RKO (cell line): Measurements from ENCODE around the gene SMAD3.

Experiments used
- DNase-seq: peaks from one replicate; pipeline ENCODE4 v3.0.0-alpha.2; 2016; ENCODE audit warnings: low spot score

SMAD3 gene

DNA sequence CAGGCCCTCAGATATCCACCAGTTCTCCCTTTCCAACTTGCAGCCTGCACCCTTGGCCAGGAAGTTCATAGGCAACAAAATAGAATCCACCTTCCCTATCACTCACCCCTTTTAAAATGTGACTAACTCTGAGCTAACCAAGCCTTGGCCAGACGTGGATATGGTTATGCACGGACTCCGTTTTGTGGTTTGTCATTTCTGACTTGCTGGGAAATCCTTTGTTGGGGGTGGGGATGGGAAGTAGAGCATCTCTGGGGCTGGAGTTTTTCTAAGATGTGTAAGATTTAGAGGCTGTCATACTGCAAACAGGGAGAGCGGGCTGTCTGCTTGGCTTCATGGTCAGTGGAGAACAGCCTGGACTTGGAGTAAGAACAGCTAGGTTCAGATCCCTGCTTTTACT, 62.6 kb downstream of the SMAD3 start:
- peak; percentile 93 for DNase-seq

DNA sequence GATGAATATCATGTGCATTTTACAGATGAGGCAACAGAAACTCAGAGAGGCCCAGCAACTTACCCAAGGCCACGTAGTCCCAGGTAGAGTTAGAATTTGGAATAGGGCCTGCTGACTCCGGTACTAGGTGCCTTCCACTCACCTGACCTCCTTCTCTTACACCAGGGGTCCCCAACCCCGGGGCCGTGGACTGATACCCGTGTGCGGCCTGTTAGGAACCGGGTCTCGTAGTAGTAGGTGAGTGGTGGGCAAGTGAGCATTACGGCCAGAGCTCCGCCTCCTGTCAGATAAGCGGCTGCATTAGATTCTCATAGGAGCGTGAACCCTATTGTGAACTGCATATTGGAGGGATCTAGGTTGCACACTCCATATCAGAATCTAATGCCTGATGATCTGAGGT, 64.8 kb downstream of the SMAD3 start:
- DNase-seq = no peak

DNA sequence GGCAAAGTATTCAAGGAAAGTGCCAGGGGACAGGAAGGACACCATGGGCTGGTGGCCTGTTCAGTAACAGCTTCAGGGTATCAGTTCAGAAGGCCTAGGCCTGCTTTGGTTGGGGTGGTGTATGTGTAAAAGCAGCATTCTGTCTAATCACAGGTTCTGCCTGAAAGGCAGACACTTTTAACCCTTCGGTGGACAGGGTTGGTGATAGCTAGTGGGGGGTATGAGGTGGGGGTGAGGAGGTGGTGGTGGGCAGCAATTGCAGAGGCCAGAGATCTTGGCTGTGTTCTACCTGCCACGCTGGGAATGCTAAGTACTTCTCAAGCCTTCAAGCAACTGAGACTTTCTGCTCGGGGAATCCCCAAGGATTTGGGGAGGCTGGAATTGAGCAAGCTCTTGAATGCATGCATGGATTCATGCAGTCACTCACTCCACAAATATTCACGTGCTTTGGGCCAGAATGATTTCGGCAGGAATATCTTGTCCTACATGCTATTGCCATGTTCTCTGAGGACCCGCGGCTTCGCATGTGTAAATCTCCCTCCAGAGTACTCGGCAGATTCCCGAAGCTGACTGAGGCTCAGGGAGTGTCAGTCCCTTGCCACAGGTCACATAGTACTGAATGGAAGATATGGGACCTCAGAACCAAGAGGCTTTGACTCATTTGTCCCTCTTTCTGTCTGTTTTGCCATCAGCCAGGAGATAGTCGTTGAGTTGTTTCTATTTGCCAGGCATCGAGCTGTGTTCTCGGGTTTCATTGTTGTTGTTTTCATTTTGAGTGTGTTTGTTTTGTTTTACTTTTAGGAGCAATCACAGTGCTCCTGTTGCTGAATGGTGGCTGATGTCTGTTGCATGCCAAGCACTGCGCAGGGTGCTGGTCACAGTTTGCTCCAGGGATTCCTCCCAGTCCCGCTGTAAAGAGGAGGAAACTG, 65.5 kb downstream of the SMAD3 start:
- DNase-seq = no peak

DNA sequence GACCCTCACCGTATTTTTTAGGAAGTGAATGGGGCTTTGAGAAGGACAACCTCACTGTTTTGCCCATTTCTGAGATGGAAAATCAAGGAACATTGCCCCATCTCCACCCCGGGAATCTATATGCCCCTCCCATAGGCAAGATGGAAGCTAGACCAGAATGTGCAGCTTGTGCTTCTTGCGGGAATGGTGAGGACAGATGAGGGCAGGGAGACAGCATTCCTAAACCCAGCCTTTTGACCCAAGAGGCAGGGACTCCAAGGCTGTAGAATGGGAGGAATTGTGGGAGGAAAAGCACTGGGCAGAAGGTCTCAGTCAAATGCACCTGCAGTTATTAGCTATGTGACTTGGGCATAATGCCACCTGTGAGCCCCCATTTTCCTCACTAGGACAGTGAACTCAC, 66.9 kb downstream of the SMAD3 start:
- DNase-seq = no peak

DNA sequence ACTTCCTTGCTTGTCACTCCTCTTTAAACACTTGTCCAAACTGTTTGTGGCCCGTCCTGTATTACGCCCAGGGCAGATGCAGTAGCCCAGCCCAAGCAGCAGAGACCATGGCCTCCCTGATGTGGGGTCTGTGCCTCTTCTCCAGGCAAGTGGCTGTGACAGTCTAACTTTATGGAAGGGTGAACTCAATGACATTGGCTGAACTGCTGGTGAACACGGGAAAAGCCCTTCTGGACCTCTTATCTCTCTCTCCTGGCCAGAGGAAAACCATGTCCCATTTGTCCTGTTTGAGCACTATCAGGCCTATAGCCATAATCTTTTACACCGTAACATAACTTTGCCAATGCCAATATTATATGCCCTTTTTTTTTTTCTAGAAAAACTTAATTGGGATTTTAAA, 67.6 kb downstream of the SMAD3 start:
- no peak for DNase-seq

DNA sequence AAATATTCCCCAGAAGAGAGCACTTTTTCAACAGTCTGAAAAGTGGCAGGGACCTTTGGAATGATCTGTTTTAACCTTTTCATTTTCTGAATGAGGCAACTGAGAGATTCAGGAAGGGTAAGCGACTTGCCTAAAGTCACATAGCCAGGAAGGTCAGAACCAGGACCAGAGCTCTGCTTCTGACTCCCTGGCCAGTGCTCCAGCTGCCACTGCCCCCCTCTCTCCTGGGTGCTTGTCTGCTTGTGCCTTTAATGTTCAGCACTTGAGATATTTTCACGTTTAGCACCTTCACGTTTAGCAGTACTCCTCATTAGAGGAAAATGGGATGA, 68.3 kb downstream of the SMAD3 start:
- no peak for DNase-seq

DNA sequence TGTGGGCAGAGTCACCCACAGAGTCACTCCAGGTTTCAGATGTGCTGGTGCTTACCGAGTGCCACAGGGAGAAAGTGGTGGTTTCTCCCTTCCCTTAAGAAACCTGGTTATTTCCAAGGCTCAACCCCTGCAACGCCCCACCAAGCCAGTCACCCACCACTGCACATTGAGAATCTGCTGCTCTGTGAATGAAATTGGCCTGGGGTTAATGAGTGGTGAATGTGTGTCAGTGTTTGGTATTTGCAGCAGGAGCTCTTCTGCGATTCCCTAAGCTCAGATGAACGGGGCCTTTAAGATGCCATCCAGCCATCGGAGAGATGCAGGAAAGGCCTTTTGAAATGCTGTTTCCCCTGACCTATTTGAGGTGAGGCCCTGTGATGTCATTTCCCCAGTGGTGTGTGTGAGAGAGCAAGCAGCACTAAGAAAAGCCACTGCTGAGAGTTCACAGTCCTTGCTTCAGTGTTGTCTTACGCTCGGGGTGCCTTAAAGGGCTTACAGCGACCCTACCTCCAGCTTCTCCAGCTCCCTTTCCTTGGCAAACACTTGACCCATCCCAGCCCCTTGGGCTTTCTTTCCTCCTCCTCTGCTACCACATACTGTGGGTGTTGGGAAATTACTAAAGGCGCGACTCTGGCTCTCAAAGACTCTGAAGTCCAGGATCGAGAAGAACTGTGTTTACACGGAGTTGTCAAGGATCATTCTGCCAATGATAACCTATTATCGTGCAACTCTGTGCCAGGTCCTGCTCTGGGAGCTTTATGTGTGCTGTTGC, 68.9 kb downstream of the SMAD3 start:
- DNase-seq = no peak

DNA sequence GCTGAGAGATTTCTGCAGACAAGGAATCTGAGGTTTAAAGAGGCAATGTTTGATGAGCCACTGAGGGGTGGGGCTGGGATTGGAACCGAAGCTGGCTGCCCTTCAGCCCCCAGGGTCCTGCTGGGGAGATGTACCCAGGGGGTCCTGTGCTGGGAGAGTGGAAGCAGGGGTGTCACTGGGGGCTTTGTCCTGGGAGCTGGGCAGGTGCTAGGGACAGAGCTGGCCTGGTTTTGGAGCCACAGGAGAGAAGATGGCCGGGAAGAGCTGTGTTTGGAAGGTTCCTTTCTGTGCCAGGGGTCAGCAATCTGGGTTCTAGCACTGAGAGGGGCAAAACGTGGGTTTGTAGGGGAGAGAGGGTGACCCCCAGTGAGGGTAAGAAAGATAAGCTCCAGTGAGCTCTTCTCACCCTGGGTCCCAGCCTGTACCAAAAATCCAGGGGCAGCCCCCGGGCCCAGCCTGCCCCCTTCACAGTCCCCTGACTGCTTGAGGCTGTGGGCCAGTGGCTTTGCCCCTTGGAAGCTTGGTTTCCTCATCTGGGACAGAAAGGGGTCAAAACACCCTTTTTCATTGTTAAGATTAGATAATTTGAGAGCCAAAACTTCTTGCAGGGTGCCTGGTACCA, 69.6 kb downstream of the SMAD3 start:
- DNase-seq = no peak

DNA sequence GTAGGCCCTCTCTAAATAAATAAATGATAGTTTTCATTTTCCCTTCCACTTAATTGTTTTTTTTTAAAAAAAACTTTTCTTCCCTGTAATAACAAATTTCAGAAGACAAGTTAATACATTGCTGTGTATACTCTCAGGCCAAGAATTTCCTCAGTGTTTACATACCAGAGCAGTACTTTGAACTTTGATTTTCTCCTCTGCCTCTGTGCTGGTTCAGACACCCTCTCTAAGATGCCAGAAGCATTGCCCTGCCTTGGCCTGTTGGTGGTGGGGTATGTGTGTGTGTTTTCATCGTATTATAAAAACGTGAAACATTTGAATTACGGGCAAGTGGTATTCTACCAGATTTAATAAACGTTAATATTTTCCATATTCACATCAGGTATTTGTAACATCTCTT, 70.1 kb downstream of the SMAD3 start:
- no peak for DNase-seq

DNA sequence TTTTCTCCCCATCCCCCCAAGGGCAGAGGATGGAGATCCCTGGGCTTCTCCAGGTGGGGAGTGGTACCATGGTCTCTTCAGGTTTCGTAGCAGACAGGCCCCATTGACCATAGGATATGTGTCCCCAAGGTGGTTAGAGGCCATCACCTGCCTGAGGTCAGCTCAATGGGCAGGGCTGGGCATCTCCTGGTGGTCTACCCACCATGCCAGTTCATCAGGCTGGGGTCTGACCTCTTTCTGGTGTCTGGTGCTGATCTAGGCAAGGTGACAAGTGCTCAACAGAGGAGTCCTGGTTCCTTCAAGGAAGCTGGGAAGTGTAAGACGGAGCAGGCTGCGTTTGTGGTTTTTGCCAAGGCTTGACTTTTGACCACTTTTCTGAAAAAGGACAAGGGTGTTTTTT, 71.4 kb downstream of the SMAD3 start:
- DNase-seq = no peak

DNA sequence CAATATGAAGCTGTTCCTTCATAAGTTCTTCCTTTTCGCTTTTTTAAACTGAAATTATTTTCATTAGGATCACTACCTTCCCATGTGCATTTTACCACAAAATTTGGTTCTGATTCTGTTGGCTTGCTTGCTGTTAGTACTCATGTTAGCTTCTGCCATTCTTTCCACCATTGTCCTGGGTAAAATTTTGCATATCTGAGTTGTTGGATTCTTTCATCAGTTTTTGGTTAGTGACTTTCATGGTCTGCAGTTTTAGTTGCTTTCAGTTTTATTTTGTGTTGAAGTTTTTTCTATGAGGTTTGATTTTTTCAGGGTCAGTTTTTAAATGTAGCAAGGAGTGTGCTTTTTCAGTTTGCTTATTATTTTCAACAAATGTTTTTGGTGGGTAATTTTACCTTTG, 71.9 kb downstream of the SMAD3 start:
- DNase-seq = no peak

DNA sequence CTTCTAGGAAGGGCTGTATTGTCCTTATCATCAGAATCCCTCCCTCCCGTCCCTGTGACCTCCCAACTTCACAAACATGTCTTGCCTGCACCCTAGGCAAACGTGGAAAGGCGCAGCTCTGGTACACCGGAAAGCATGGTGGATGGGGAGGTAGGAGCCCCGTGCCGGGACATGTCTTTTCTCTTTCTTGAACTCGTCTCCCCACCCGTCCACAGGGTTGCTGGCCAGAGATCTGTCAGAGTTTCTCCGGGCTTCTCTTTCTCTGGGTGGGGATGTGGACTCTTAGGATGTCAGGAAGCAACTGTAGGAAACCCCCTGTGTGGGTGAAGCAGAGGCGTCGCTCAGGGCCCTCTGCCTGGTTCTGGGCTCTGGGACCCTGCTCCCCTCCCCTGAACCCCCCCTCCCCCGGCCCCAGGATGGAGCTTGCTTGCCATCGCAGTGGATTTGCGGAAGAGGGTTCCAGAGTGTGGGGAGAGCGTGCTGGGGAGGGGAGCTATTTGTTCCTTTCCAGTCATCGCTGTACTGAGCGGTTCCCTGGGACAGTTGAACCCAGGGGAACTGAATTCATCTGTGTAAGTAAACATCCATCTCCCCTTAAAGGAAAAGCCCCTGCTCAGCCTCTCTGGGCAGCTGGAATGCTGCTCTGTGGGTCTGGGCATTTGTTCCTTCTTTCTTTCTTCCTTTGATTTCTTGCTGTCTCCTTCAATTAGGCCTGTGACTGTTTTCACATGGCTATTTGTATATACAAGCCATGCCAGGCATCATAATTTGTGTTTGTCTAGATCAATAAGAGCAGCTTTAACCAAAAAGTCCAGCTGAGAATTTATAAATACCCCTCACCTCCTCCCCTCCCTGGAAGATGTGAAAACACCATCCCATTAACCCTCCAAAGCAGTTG, 72.8 kb downstream of the SMAD3 start:
- no peak for DNase-seq

DNA sequence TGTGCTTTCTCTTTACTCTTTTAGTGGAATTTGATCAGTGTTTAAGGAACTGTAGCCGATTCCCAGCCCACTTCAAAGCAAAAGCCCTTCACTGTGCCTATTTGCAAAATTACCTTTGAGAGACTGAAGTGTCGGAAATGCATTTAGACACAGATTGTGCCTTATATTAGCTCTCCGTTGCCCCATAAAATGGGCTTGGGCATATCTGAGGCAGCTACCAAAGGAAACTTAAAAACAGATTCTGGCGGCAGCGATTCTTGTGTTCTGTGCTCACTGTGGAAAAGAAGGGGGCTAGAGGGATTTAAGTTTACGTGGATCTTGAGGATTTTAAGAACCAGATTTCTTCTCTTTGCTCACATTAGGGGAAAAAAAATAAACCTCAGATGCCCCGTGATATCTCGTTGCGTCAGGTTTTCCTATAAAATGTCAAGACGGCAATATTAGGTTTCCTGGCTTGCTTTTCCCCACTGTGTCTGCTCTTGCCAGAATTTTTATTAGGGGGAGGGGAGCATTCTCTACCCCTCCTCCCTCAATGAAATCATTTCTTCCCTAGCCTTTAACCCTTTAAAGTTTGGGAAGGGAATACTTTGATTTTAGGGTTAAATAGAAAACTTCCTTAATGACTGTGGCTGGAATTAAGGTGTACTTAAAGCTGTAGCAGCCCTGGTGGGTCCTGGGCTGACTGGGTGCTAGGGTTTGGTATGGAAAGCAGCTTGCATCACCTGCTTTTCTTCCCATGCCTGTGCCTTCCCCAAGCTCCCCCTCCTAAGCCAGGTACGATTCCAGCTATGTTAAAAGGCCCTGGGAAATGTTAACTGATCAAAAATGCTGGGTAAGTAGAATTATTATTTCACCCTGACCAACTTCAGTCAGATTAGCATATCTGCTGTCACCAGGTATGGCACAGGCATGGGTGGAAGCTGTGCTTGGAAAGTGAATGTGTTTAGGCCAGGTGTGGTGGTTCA, 73.8 kb downstream of the SMAD3 start:
- no peak for DNase-seq

DNA sequence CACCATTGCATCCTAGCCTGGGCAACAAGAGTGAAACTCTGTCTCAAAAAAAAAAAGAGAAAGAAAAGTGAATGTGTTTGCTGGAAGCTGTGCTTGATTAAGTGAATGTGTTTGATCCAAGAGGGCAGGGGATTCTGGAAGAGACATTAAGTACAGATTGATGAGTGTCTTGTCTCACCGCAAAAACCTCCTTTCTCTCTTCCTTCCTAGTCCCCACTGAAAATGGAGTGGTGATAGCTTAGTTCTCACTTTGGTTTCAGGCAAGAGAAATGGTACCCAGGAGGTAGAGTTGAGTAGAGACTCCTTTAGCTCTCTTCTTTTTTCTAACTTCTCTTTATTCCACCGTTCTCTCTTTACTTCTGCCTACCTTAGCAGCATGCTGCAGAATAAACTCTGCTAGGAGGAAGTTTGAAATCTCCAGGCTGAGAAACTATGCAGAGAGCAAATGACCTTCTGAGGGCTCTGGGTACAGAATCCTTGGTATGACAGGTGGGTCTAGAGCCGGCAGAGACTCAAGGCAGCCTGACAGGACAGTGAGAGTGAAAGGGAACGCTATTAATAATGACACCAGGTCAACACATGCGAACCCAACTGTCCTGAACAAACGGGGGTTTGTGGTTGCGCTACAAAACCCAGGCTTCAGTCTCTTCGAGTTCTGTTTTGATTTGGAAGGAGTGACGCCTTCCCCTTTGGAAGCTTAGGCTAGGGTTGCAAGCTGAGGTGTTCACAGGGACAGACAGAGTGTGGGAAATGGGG, 74.9 kb downstream of the SMAD3 start:
- no peak for DNase-seq

DNA sequence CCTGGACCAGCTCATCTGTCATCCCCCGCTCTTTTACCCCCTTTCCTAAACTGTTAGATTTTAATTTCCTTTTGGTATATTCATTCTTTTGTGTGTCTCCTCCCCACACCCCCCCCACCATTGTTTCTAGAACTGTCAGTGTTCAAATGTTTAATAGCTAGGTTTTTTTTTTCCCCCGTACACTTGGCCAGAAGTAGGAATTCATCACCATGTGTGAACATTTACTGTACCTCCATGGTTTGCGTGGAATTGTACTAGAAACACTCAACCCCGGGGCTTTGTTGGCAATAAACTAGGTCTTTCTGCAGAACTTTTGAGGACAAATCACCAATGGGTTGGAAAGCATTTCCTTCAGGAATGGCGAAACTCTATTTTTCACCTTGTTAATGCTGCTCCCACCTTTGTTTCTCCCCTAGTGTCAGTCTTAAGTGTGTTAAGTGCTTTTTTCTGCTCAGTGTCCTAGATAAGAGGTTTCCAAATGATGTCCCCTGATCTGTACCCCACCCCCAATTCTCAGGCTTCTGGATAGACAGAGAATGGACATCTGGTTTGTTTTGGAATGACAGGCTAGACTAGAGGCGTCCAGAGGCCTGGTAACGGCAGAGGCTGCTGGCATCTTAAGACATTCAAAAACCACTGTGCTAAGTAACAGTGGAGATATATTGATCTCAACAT, 76.8 kb downstream of the SMAD3 start:
- DNase-seq = no peak

DNA sequence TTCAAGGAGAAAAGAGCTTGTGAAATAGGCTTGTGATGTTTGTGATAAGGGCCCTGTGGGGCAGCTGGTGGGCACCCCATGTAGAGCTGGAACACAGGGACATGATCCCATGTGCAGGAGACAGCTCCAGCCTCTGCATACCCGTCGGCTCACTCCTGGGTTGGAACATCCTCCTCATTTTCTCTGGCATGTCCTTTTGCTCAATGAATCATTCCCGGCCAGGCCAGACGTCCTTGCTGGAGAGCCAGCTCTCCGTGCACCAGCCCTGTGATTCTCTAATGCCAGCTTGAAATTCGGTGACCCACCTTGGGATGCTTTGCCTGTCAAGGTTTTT, 77.3 kb downstream of the SMAD3 start:
- DNase-seq = no peak

DNA sequence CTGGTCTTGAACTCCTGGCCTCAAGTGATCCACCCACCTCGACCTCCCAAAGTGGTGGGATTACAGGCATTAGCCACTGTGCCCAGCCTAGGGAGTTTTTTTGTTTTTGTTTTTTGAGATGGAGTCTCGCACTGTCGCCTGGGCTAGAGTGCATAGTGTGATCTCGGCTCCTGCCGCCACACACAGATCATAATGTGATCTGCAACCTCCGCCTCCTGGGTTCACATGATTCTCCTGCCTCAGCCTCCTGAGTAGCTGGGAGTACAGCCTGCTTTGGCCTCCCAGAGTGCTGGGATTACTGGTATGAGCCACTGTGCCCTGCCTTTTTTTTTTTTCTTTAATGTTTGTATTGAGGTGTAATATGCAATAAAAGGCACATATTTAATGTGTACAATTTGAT, 78.2 kb downstream of the SMAD3 start:
- DNase-seq = no peak

DNA sequence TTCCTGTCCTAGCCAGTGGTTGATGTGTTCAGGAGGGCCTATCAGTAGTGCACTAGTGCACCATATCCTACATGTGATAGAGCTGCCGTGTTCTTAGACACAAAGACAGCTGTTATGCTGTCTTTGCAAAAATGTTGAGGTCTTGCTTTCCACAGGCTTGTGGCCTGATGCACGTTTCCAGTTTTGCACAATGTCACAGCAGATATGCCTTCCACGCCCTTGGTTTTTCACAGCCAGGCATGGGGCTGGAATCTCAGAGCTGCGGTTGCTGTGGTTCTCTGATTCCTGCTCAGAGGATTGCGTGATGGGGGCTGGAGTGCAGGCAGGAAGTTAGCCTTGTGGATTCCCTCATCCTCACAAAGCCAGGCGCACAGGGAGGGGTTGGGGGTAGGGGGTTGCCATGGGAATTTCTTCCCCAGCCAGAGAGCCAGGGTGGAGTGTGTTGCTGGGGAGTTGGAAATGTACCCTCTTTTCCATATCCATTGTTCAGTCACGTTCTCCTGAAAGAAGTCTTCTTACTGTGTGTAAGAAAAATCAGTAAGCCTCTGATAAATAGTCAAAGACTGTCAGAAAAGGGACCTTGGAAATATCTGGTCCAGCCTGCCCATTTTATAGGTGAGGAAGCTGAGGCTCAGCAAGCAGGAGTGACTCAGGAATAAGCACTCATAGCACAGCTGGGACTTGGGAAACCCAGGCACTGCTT, 79.4 kb downstream of the SMAD3 start:
- DNase-seq = no peak

DNA sequence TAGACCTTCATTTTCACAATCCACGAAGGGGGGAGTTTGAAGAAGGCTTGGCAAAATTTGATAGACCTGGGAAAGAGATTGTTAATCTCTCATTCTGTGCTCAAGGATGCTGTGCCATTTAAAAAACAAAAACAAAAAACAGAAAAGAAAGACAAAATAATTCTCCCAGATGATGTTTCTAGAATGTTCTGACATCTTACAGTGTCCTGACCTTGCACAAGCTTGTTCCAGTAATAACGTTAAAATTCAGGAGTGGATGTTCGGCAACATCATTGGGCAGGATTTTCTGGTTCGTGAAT, 79.9 kb downstream of the SMAD3 start:
- no peak for DNase-seq
